Upper lobe of left lung (tissue), 6 donors: ENCODE data around the gene GLDN. TPM values are rescaled to one million over a fixed set of nuclear protein-coding genes. Genes with fewer than 3 reads are reported as not detected.

Experiments
- ATAC-seq, 2 donors: fragments of 200-7000 bp; cut with Tn5 transposase; one replicate each; pipeline ENCODE4 v1.9.1; 2022; ENCODE audit warnings: mild to moderate bottlenecking in 2 of 2, moderate library complexity in 2 of 2; ENCODE audit not compliant: low FRiP score in 2 of 2
- DNase-seq, 2 donors: peaks; one replicate each; pipeline ENCODE4 v3.0.0-alpha.2; 2019 to 2020
- H3K27ac ChIP-seq, 4 donors: fragments of 200-600 bp; sonication (generic); one replicate each; pipeline ENCODE4 v1.5.1; 2016 to 2019
- H3K27me3 ChIP-seq, 4 donors: fragments of 200-600 bp; sonication (generic); one replicate each; pipeline ENCODE4 v1.5.1; 2017 to 2019
- H3K36me3 ChIP-seq, 4 donors: fragments of 200-600 bp; sonication (generic); one replicate each; pipeline ENCODE4 v1.5.1; 2016 to 2019
- H3K4me1 ChIP-seq, 4 donors: fragments of 200-600 bp; sonication (generic); one replicate each; pipeline ENCODE4 v1.5.1; 2018 to 2019
- H3K4me3 ChIP-seq, 4 donors: fragments of 200-600 bp; sonication (generic); one replicate each; pipeline ENCODE4 v1.5.1; 2017 to 2019; ENCODE audit warnings: mild to moderate bottlenecking in 2 of 4, moderate library complexity in 1 of 4
- H3K9me3 ChIP-seq, 4 donors: fragments of 200-600 bp; sonication (generic); one replicate each; pipeline ENCODE4 v1.5.1; 2018 to 2019
- EP300 ChIP-seq, 4 donors: sonication (generic); formaldehyde crosslinking; IDR thresholded peaks; one replicate each; pipeline ENCODE4 v1.5.1; 2017; ENCODE audit warnings: antibody characterized with exemption in 4 of 4, control low read depth in 2 of 4
- POLR2A ChIP-seq, 4 donors: fragments of 450-650 bp; IDR thresholded peaks; one replicate each; pipeline ENCODE4 v1.5.1; 2016 to 2017; ENCODE audit warnings: antibody characterized with exemption in 4 of 4, mild to moderate bottlenecking in 2 of 4
- POLR2AphosphoS5 ChIP-seq, 2 donors: sonication (generic); formaldehyde crosslinking; IDR thresholded peaks; one replicate each; pipeline ENCODE4 v1.5.1; 2017; ENCODE audit warnings: antibody characterized with exemption in 2 of 2
- WGBS, 2 donors: methylation state at CpG; one replicate each; pipeline ENCODE4 v1.1.5; 2017 to 2018; 5-methylcytosine and 5-hydroxymethylcytosine counted together
- total RNA-seq, 6 donors: library from RNA; depleted of rRNA in 4 of 6; stranded (reverse); fragments of >200 nt in 4 of 6; gene quantifications; one replicate each; pipeline versions ENCODE4 v1.1.0 to v1.2.1, GENCODE V29; 2016 to 2021
- TF ChIP-seq, protein P1 (sequence below), 6 experiments: fragments of 450-650 bp in 4 of 6; fragments of 200-600 bp in 2 of 6; sonication (generic) in 2 of 6; IDR thresholded peaks; one replicate each; pipeline ENCODE4 v1.5.1; 2016 to 2019; ENCODE audit warnings: antibody characterized with exemption in 6 of 6
- donor health status: DM: no; HTN: no; CAD: no; lungs with moderate emphysema.
- donor health status: DM: no; HTN: yes; CAD: no; lungs with severe emphysema.

The GLDN gene
- total RNA-seq: 10 to 100 TPM; 21.3 to 84.2 (median 46.5) TPM

DNA sequence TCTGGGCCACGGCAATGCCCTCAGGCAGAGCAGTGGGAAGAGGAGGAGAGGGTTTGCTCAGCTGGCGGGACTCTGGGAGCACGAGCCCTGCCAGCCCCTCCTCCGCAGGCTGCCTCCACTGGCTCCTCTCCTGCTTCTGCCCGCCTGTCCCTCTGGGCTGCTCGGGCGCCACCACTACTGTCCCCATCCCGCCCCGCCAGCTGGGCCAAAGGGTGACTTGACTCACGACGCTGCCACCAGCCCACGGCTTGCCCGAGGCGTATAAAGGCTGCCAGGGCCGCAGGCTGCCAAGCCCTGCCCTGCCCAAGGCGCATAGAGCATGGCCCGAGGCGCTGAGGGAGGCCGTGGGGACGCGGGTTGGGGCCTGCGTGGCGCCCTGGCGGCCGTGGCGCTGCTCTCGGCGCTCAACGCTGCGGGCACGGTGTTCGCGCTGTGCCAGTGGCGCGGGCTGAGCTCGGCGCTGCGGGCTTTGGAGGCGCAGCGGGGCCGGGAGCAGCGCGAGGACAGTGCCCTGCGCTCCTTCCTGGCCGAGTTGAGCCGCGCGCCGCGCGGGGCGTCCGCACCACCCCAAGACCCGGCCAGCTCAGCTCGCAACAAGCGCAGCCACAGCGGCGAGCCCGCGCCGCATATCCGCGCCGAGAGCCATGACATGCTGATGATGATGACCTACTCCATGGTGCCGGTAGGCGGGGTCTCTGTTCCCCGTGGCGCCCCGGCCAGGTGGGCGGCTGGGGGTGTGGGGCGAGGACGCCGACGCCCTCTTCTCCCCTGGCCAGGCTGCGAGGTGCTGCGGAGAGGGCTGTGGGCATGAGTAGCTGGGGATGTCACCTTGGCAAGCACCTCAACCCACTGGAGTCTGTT is at the start of gene GLDN:
Gene GLDN, plus strand, starts transcription at position 290 of the 861 bp plus-strand sequence. Its CDS starts 30 bp downstream, at position 320.
- TF ChIP-seq EP300 (IDR thresholded peaks at IDR 0.05): no peak
- TF ChIP-seq, protein P1, sequence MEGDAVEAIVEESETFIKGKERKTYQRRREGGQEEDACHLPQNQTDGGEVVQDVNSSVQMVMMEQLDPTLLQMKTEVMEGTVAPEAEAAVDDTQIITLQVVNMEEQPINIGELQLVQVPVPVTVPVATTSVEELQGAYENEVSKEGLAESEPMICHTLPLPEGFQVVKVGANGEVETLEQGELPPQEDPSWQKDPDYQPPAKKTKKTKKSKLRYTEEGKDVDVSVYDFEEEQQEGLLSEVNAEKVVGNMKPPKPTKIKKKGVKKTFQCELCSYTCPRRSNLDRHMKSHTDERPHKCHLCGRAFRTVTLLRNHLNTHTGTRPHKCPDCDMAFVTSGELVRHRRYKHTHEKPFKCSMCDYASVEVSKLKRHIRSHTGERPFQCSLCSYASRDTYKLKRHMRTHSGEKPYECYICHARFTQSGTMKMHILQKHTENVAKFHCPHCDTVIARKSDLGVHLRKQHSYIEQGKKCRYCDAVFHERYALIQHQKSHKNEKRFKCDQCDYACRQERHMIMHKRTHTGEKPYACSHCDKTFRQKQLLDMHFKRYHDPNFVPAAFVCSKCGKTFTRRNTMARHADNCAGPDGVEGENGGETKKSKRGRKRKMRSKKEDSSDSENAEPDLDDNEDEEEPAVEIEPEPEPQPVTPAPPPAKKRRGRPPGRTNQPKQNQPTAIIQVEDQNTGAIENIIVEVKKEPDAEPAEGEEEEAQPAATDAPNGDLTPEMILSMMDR (IDR thresholded peaks at IDR 0.05): peak in 1 of 6 experiments; percentile 7
- TF ChIP-seq POLR2A (IDR thresholded peaks at IDR 0.05): peak in 1 of 4 donors; percentile 65
- TF ChIP-seq POLR2AphosphoS5 (IDR thresholded peaks at IDR 0.05): peak; percentile 11 to 49
- Histone ChIP-seq H3K4me1 (peaks cover 4 to 12% (median 9%) of the 10 kb centered on the region in 4 donors), H3K4me3 (peak within 1 kb of the TSS in 3 of 4 donors; percentile 42 to 54 (median 49)), H3K9me3 (no peaks in the 10 kb centered on the region), H3K27me3 (no peaks in the 10 kb centered on the region), H3K36me3 (no peaks in the 10 kb centered on the region), H3K27ac (peak within 1 kb of the TSS in 2 of 4 donors; percentile 45 to 70)
- DNase-seq (peak; percentile 51 to 90), ATAC-seq (peak; percentile 73 to 80)
- 6% methylated on average over 33 to 34 of the region's 76 CpGs for WGBS, 2 donors

DNA sequence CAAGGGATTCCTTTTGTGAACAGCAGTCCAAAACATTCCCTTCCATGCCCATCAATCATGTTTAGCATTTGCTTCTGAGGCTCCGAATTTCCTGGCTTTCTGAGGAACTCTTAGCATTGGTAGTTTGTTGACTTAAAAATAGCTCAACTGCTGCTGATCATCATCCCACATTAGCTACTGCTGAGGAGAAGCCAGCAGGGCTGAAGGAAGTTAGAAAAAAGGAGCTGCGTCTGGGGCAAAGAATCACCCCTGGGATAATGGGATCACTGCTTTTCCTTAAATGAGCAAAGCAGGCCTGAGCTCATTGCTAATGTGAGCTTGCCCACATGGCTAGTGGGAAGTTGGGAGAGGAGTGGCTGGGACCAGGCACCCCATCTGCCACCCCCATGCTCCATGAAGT is 42.8 kb upstream of the GLDN start:
- no peak overlapping the region for H3K4me3 ChIP-seq
- no peaks in the 10 kb centered on the region for H3K27me3 ChIP-seq
- TF ChIP-seq POLR2A (IDR thresholded peaks at IDR 0.05) (no peak), POLR2AphosphoS5 (IDR thresholded peaks at IDR 0.05) (no peak), EP300 (IDR thresholded peaks at IDR 0.05) (no peak)
- TF ChIP-seq, protein P1 (IDR thresholded peaks at IDR 0.05): no peak
- H3K36me3 ChIP-seq: no peaks in the 10 kb centered on the region
- no peak for ATAC-seq
- WGBS, 2 donors: 57 to 62% methylated on average over 2 of the region's 2 CpGs
- peak overlapping the region in 2 of 4 donors; percentile 26 to 64 for H3K27ac ChIP-seq
- no peaks in the 10 kb centered on the region for H3K4me1 ChIP-seq
- DNase-seq: no peak
- H3K9me3 ChIP-seq: no peaks in the 10 kb centered on the region

DNA sequence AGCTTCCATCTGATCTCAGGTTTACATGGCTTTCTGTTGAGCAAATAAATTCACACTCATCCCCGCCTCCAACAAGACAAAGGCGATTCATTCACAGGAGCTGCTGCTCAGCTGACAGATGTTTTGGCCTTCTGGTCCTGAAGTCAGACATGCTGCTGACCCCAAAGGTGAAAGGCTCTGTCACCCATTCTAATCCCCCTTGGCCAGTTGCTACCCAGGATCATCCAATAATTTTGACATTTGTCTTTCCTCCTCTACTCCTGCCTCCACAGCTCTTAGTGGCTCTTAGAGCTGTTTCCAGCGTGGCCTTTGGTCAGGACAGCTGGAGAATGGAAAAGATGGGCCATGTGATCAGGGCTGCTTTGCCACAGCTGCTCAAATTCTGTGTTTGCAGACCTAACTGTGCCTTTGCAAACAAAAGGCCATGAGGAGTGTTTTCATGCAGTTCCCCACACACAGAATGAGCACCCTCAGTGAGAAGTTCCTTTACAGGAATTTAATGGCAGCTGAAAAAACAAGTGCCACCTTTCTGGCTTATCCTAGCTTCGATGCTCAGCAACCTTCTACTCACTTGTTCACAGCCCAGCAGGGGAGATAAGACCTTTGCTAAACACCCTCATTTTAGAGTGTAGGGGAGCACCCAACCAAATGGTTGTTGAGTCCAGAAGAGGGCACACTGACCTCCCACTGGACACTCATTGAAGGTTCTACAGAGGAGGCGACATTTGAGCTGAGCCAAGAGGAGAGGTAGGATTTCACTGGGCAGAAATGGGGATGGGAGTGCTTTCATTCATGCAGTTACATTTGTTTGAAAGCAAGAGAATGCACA is 42.1 kb upstream of the GLDN start:
- DNase-seq (no peak), ATAC-seq (no peak)
- no peak for TF ChIP-seq POLR2A (IDR thresholded peaks at IDR 0.05)
- no peak for TF ChIP-seq EP300 (IDR thresholded peaks at IDR 0.05)
- TF ChIP-seq POLR2AphosphoS5 (IDR thresholded peaks at IDR 0.05): no peak
- TF ChIP-seq, protein P1 (IDR thresholded peaks at IDR 0.05): no peak
- Histone ChIP-seq H3K27me3 (no peaks in the 10 kb centered on the region), H3K36me3 (no peaks in the 10 kb centered on the region), H3K9me3 (no peaks in the 10 kb centered on the region), H3K27ac (peak overlapping the region in 2 of 4 donors; percentile 26 to 64), H3K4me3 (no peak overlapping the region), H3K4me1 (no peaks in the 10 kb centered on the region)
- 74 to 76% methylated on average over 5 of the region's 5 CpGs for WGBS, 2 donors

DNA sequence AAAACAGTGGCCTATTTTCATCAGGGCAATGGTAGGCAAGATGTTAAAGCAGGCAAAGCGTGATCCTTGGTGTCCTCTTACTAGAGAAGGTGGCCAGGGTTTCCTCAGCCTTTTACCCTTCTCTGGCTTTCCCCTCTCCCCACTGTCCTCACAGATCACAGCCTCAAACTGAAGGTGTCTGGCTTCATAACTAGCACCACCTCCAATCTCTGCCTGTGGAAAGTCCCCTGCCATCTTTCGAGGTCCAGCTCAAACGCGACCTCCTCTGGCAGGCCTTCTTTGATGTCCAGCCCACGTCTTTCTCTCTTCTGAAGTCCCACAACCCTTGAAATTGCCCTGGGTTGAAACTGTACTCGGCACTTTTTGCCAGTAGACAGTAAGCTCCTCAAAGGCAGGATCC is 39.0 kb upstream of the GLDN start:
- WGBS, 2 donors: 73 to 86% methylated on average over 6 of the region's 6 CpGs
- H3K4me3 ChIP-seq: no peak overlapping the region
- ATAC-seq (no peak), DNase-seq (no peak)
- H3K36me3 ChIP-seq: no peaks in the 10 kb centered on the region
- peaks cover 0 to 3% (median under 1%) of the 10 kb centered on the region in 4 donors for H3K4me1 ChIP-seq
- TF ChIP-seq EP300 (IDR thresholded peaks at IDR 0.05) (no peak), POLR2AphosphoS5 (IDR thresholded peaks at IDR 0.05) (no peak), POLR2A (IDR thresholded peaks at IDR 0.05) (no peak)
- TF ChIP-seq, protein P1 (IDR thresholded peaks at IDR 0.05): no peak
- H3K9me3 ChIP-seq: no peaks in the 10 kb centered on the region
- H3K27me3 ChIP-seq: no peaks in the 10 kb centered on the region
- H3K27ac ChIP-seq: no peak overlapping the region
